Measurements from ENCODE around the gene HOXB3.

GRCh38 chr17:48617471-48618255 lies 27.6 kb upstream of the HOXB3 start:
- TF ChIP-seq CTCF (IDR thresholded peaks at IDR 0.05; ENCODE audit: insufficient read depth, low read depth, low read length) (no peak), EZH2 (IDR thresholded peaks at IDR 0.05; ENCODE audit: insufficient read depth, low read length) (peak; percentile 95)

All from astrocyte (in vitro differentiated cells and primary cell).